ENCODE results near the gene SYDE2. TPM values are rescaled to one million over a fixed set of nuclear protein-coding genes. Genes with fewer than 3 reads are reported as not detected.
A peak's percentile ranks its signal among the peaks of the same experiment; 100 is the strongest.

Gene SYDE2
- total RNA-seq, 1 donor: 13.0 TPM

GRCh38 chr1:85202092-85202863 lies 1.5 kb upstream of the SYDE2 start:
- peak; percentile 18 for DNase-seq (ENCODE audit: insufficient read length, low spot score, missing footprints)
- H3K4me2 ChIP-seq (ENCODE audit: insufficient read depth, low read length): peak overlapping the region; percentile 98
- H3K4me1 ChIP-seq (ENCODE audit: insufficient read depth, low read length): peaks cover 39% of the 10 kb centered on the region
- H2AFZ ChIP-seq (ENCODE audit: low read length): peak overlapping the region; percentile 96
- H4K20me1 ChIP-seq (ENCODE audit: insufficient read depth, low read length): peaks cover 4% of the 10 kb centered on the region
- peaks cover 10% of the 10 kb centered on the region for H3K79me2 ChIP-seq (ENCODE audit: insufficient read depth, low read length)
- H3K27ac ChIP-seq (ENCODE audit: low read depth, low read length): peak overlapping the region; percentile 50
- H3K36me3 ChIP-seq (ENCODE audit: insufficient read depth, low read length): no peaks in the 10 kb centered on the region
- H3K9me3 ChIP-seq (ENCODE audit: low read depth, low read length): no peaks in the 10 kb centered on the region
- H3K4me3 ChIP-seq (ENCODE audit: insufficient read depth, low read length): peak overlapping the region; percentile 89
- TF ChIP-seq CTCF (IDR thresholded peaks at IDR 0.05; ENCODE audit: extremely low read depth, low read depth, low read length): no peak
- no peaks in the 10 kb centered on the region for H3K27me3 ChIP-seq (ENCODE audit: insufficient read depth, low read length)

GRCh38 chr1:85201340-85202091 lies 700 bp upstream of the SYDE2 start:
- Histone ChIP-seq H3K79me2 (ENCODE audit: insufficient read depth, low read length) (peaks cover 10% of the 10 kb centered on the region), H3K4me3 (ENCODE audit: insufficient read depth, low read length) (peak overlapping the region; percentile 89), H3K27ac (ENCODE audit: low read depth, low read length) (peak overlapping the region; percentile 59), H2AFZ (ENCODE audit: low read length) (peak overlapping the region; percentile 96), H3K36me3 (ENCODE audit: insufficient read depth, low read length) (no peaks in the 10 kb centered on the region), H3K4me2 (ENCODE audit: insufficient read depth, low read length) (peak overlapping the region; percentile 98), H4K20me1 (ENCODE audit: insufficient read depth, low read length) (peaks cover 4% of the 10 kb centered on the region), H3K4me1 (ENCODE audit: insufficient read depth, low read length) (peaks cover 39% of the 10 kb centered on the region), H3K27me3 (ENCODE audit: insufficient read depth, low read length) (no peaks in the 10 kb centered on the region), H3K9me3 (ENCODE audit: low read depth, low read length) (no peaks in the 10 kb centered on the region)
- TF ChIP-seq CTCF (IDR thresholded peaks at IDR 0.05; ENCODE audit: extremely low read depth, low read depth, low read length): no peak
- DNase-seq (ENCODE audit: insufficient read length, low spot score, missing footprints): peak; percentile 96

GRCh38 chr1:85199667-85200462 lies 951 bp downstream of the SYDE2 start:
- Histone ChIP-seq H3K9me3 (ENCODE audit: low read depth, low read length) (no peaks in the 10 kb centered on the region), H2AFZ (ENCODE audit: low read length) (peak overlapping the region; percentile 89), H4K20me1 (ENCODE audit: insufficient read depth, low read length) (peaks cover 7% of the 10 kb centered on the region), H3K27me3 (ENCODE audit: insufficient read depth, low read length) (no peaks in the 10 kb centered on the region), H3K4me3 (ENCODE audit: insufficient read depth, low read length) (peak overlapping the region; percentile 89), H3K36me3 (ENCODE audit: insufficient read depth, low read length) (no peaks in the 10 kb centered on the region), H3K4me1 (ENCODE audit: insufficient read depth, low read length) (peaks cover 37% of the 10 kb centered on the region), H3K4me2 (ENCODE audit: insufficient read depth, low read length) (peak overlapping the region; percentile 98), H3K79me2 (ENCODE audit: insufficient read depth, low read length) (peaks cover 10% of the 10 kb centered on the region), H3K27ac (ENCODE audit: low read depth, low read length) (no peak overlapping the region)
- peak; percentile 17 for DNase-seq (ENCODE audit: insufficient read length, low spot score, missing footprints)
- no peak for TF ChIP-seq CTCF (IDR thresholded peaks at IDR 0.05; ENCODE audit: extremely low read depth, low read depth, low read length)
